ENCODE measurements around the gene GTSF1L. TPM values are rescaled to one million over a fixed set of nuclear protein-coding genes. Genes with fewer than 3 reads are reported as not detected.

GTSF1L gene
- total RNA-seq, 6 donors from 2014 or later = not detected

- Histone ChIP-seq H3K27me3 (no peaks in the 10 kb centered on the region), H3K36me3 (no peaks in the 10 kb centered on the region), H3K27ac (no peak overlapping the region), H3K4me1 (no peaks in the 10 kb centered on the region), H3K4me3 (no peak overlapping the region), H3K9me3 (no peaks in the 10 kb centered on the region)
- 70 to 74% methylated on average over 5 to 7 of the region's 7 CpGs for WGBS, 2 donors
- ATAC-seq (ENCODE audit: low FRiP score in 2 of 2) (no peak), DNase-seq (no peak)
- TF ChIP-seq EP300 (IDR thresholded peaks at IDR 0.05) (no peak), POLR2A (IDR thresholded peaks at IDR 0.05) (no peak), CTCF (IDR thresholded peaks at IDR 0.05) (no peak), POLR2AphosphoS5 (IDR thresholded peaks at IDR 0.05) (no peak)
These were observed 4.7 kb upstream of the GTSF1L start for GRCh38 chr20:43731469-43731868.

GRCh38 chr20:43728686-43729255 lies 2.0 kb upstream of the GTSF1L start:
- ATAC-seq (ENCODE audit: low FRiP score in 2 of 2) = no peak
- Histone ChIP-seq H3K27ac (no peak overlapping the region), H3K4me1 (no peaks in the 10 kb centered on the region), H3K36me3 (no peaks in the 10 kb centered on the region), H3K27me3 (no peaks in the 10 kb centered on the region), H3K4me3 (no peak overlapping the region), H3K9me3 (no peaks in the 10 kb centered on the region)
- no peak for DNase-seq
- 65 to 70% methylated on average over 7 of the region's 7 CpGs for WGBS, 2 donors
- TF ChIP-seq POLR2AphosphoS5 (IDR thresholded peaks at IDR 0.05) (no peak), POLR2A (IDR thresholded peaks at IDR 0.05) (no peak), CTCF (IDR thresholded peaks at IDR 0.05) (no peak), EP300 (IDR thresholded peaks at IDR 0.05) (no peak)

- 61 to 86% methylated on average over 1 of the region's 1 CpG for WGBS, 2 donors
- no peaks in the 10 kb centered on the region for H3K27me3 ChIP-seq
- DNase-seq (no peak), ATAC-seq (ENCODE audit: low FRiP score in 2 of 2) (no peak)
- no peak overlapping the region for H3K27ac ChIP-seq
- H3K4me3 ChIP-seq = no peak overlapping the region
- no peaks in the 10 kb centered on the region for H3K9me3 ChIP-seq
- H3K36me3 ChIP-seq = no peaks in the 10 kb centered on the region
- no peak for TF ChIP-seq POLR2A (IDR thresholded peaks at IDR 0.05)
- TF ChIP-seq EP300 (IDR thresholded peaks at IDR 0.05) = no peak
- no peak for TF ChIP-seq POLR2AphosphoS5 (IDR thresholded peaks at IDR 0.05)
- no peak for TF ChIP-seq CTCF (IDR thresholded peaks at IDR 0.05)
- no peaks in the 10 kb centered on the region for H3K4me1 ChIP-seq
These were observed 1.3 kb upstream of the GTSF1L start for GRCh38 chr20:43727980-43728590.

GRCh38 chr20:43726333-43726732 lies 469 bp downstream of the GTSF1L start:
- Histone ChIP-seq H3K4me3 (no peak overlapping the region), H3K36me3 (no peaks in the 10 kb centered on the region), H3K27me3 (no peaks in the 10 kb centered on the region), H3K27ac (no peak overlapping the region), H3K9me3 (no peaks in the 10 kb centered on the region), H3K4me1 (no peaks in the 10 kb centered on the region)
- ATAC-seq (ENCODE audit: low FRiP score in 2 of 2) (no peak), DNase-seq (no peak)
- WGBS, 2 donors = 85 to 86% methylated on average over 10 of the region's 10 CpGs
- TF ChIP-seq CTCF (IDR thresholded peaks at IDR 0.05) = no peak
- no peak for TF ChIP-seq POLR2A (IDR thresholded peaks at IDR 0.05)
- TF ChIP-seq EP300 (IDR thresholded peaks at IDR 0.05) = no peak
- no peak for TF ChIP-seq POLR2AphosphoS5 (IDR thresholded peaks at IDR 0.05)

- DNase-seq (no peak), ATAC-seq (ENCODE audit: low FRiP score in 2 of 2) (no peak)
- H3K27me3 ChIP-seq = no peaks in the 10 kb centered on the region
- no peaks in the 10 kb centered on the region for H3K4me1 ChIP-seq
- 83 to 97% methylated on average over 2 of the region's 2 CpGs for WGBS, 2 donors
- no peak overlapping the region for H3K4me3 ChIP-seq
- no peaks in the 10 kb centered on the region for H3K36me3 ChIP-seq
- no peak for TF ChIP-seq POLR2AphosphoS5 (IDR thresholded peaks at IDR 0.05)
- TF ChIP-seq EP300 (IDR thresholded peaks at IDR 0.05) = no peak
- TF ChIP-seq POLR2A (IDR thresholded peaks at IDR 0.05) = no peak
- no peak for TF ChIP-seq CTCF (IDR thresholded peaks at IDR 0.05)
- no peak overlapping the region for H3K27ac ChIP-seq
- H3K9me3 ChIP-seq = no peaks in the 10 kb centered on the region
These were observed 1.1 kb downstream of the GTSF1L start for GRCh38 chr20:43725666-43726065.

All from upper lobe of left lung (tissue), 6 donors.